GM19372 (cell line): ENCODE data around the gene CCDC182.

ENCODE experiments used
- ATAC-seq: cut with Tn5 transposase; IDR thresholded peaks from one replicate; pipeline ENCODE4 v1.9.1; 2021; ENCODE audit warnings: mild to moderate bottlenecking, low read depth, moderate library complexity; ENCODE audit not compliant: unreplicated experiment

CCDC182 gene

GRCh38 chr17:57745242-57745641 lies at the start of gene CCDC182:
TSS of gene CCDC182 (minus strand) at chr17:57745299. CDS start at chr17:57745272, 27 bp downstream.
- no peak for ATAC-seq

DNA sequence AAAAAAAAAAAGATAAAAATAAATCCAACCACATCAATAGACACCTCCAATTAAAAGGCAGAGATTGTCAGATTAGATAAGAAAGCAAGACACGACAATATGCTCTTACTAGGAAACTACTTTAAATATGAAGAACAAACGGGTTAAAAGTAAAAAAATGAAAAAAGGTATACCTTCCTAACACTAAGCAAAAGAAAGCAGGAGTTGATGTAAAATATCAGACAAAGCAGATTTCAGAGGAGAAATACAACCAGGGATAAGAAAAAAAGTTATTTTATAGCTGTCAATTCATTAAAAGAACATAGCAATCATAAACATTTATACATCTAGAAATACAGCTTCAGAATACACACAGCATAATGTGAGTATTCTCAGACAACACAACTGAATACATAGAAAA lies 49.7 kb upstream of the CCDC182 start:
- no peak for ATAC-seq

DNA sequence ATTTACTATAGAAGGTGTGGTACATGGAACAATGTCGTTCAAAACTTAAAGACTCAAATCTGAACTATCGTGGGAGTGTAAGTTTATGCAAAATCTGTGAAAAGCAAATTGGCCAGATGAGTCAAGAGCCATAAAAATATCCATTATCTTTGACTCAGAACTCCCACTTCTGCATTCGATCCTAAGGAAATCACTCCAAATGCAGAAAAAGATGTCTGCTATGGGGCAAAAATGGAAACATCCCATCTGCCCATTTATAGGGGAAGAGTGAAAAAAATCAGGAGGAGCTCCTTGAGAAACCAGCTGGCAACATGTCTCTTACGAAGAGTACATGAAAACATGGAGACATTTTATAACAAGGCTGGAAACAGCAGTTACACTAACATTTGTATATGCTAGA lies 43.6 kb upstream of the CCDC182 start:
- ATAC-seq, result no peak

DNA sequence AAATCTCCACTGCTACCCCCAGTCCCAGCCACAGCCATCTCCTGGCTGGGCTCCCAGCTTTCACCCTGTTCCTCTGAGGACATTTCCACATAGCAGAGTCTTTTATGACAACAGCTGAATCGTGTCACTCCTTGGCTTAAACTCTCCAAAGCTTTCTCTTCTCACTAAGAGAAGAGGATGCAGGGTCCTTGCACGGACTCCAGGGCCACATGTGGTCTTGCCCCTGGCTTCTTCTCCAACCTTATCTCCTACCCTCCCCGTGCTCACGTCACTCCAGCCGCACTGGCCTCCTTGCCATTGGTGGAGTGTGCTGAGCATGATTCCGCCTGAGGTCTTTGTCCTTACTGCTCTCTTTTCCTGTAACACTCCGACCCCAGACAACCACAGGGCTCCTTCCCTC lies 39.9 kb upstream of the CCDC182 start:
- ATAC-seq, result no peak

DNA sequence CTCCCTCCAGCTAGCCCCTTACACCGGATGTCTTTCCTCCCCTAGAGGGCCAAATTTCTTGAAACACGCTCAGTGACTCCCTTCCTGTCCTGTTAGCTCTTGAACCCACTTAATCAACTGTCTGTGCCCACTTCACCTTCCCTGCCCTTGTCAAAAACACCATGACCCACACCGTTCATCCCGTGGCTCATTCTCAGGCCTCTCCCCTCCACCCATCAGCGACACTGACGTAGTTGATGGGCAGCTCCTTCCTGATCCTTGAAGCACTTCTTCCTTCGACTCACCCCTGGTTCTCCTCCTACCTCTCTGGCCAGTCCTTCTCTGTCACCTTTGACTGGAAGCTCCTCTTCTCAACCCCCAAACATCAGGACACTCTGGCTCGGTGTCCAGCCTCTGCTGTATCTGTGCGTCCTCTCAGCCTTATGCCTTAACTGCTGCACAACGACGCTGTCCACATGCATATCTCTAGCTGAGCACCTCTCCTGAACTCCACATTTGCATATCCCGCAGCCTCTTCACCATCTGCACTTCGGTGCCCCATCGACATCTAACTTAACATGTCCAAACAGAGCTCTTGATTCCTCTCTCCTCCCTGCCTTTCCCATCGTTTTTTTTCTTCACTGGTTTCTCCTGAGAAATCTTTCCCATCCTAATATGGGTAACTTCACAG lies 39.3 kb upstream of the CCDC182 start:
- no peak for ATAC-seq

GRCh38 chr17:57783338-57783742 lies 38.2 kb upstream of the CCDC182 start:
- no peak for ATAC-seq

GRCh38 chr17:57782647-57783337 lies 37.7 kb upstream of the CCDC182 start:
- no peak for ATAC-seq

DNA sequence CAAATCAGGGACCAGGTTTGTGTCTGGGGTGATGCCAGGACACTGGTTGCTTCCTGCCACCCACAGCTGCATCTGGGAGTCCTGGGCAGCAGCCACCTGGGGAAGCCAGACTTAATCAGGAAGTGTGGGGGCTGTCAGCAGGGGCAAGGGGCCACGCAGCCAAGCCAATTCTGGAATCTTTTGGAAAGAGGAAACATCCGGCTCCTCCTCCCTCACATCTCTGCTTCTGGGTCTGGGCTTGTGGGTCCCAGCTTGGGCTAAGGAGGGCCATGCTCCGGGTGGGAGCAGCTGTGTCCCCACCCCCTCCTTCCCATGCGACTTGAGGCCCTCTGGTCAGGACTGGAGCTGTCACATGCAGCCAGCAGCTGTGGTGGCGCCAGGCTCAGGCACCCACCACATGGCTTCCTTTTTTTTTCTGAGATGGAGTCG lies 37.0 kb upstream of the CCDC182 start:
- no peak for ATAC-seq

DNA sequence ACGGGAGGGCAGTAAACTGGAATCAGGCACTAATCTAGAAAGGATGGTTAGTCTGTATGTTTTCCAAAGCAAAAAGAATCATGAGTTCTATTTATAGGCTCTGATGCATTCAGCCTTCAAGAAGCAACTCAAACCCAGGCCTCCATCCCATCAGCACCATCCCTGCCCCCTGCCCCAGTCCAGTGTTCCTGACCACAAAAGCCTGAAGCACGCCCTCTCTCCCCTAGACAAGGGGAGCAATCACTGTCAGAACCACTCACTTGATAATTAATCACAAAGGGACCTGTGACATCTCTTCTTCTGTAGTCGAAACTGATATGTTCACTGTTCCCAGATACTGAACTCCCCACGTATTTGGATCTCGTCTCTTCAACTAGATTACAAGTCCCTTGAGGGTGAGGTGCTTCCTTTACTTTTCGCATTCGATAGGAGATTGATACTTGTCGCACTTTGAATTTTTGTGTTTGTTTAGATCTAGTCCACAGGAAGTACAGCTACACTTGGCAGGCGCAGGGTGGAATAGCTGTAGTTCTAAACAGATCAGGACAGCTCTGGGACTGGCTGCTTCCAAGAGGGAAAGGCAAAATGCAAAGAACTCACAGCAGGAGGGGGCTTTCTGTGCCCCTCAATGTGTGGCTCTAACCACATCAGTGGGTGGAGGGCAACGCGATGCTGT lies 36.4 kb upstream of the CCDC182 start:
- no peak for ATAC-seq

DNA sequence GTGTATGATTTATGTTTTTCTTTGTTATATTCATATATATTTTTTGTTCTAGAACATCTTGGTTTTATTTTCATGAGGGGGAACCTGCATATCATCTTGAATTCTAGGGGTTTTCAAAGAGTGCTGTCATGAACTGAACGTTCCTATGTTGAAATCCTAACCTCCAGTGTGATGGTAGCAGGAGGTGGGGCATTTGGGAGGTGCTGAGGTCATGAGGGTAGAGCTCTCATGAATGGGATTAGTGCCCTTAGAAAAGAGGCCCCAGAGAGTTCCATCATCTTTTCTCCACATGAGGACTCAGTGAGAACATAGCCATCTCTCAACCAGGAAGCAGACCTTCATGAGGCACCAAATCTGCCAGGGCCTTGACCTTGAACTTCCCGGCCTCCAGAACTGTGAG lies 34.6 kb upstream of the CCDC182 start:
- ATAC-seq, result no peak

GRCh38 chr17:57778306-57778705 lies 33.2 kb upstream of the CCDC182 start:
- no peak for ATAC-seq

GRCh38 chr17:57776366-57776765 lies 31.3 kb upstream of the CCDC182 start:
- ATAC-seq, result no peak

DNA sequence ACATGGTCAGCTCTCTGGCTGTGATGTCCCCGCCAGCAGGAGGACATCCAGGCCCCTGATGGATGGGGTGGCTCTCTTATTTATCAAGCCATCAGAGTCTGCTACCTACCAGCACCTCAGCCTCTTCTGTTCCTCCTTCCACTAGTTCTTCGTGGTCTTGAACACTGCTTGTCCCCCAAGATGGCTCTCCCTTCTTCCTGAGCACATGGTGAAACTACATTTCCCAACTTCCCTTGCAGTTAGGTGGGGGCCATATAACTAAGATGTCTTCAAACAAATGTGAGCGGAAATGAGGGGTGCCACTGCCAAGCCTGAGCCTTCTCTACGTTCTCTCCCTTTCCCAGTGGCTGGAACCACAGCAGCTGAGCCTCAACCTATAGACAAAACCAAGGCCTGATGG lies 29.8 kb upstream of the CCDC182 start:
- ATAC-seq, result no peak

DNA sequence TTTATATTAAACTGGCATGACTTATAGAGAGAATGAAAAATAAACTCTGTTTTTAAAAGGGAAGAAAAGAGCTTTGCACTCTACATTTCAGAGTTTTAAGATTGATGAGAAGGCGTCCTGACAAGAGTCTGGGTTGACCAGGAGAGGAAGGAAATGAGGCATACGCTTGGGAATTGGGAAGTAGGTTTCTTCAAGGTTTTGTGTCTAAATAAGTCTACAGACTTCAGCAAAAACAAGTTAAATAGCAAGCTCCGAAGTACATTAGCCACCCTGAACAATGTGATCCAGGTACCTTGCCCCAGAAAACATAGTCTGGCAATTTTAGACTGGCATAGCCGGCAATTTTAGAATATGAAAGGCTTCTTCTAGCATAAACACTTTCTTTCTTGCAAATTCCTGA lies 28.5 kb upstream of the CCDC182 start:
- ATAC-seq, result no peak

DNA sequence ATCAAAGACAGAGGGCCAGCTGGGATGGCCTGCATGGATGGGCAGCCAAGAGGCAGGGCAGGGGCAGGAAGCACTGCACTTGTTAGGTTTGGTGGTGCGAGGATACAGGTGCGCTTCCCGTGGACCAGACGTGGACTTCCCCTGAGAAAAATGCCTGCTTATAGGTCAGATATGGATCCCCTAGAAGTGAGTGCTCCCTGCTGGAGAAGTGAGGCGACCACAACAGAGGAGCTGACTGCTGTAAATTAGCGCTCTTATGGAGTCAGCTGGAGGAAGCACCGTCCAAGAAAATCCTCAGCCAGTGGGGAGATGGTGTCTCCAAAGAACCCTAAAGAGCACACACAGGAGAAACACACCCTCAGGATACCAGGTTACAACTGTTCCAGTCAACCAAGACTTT lies 27.7 kb upstream of the CCDC182 start:
- no peak for ATAC-seq

DNA sequence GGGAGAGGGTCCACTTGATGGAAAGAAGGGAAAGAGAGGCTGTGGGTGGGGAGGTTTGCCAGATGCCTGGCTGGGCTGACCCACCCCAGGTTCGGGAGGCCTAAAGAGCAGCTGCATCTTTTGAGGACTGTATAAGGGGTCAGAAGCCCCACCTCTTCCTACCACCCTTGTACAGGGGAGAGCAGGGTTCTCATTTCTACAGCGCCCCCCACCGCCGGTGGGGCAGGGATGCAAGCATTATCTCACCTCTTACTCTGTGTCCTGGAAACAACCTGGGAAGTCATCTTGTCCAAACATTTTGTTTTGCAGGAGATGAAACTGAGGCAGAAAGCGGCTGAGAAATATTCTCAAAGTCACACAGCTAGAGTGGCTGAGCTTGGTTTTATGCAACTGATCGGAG lies 22.5 kb upstream of the CCDC182 start:
- ATAC-seq, result no peak

GRCh38 chr17:57766318-57766943 lies 21.3 kb upstream of the CCDC182 start:
- ATAC-seq, result no peak

GRCh38 chr17:57762452-57763395 lies 17.6 kb upstream of the CCDC182 start:
- ATAC-seq, result no peak

DNA sequence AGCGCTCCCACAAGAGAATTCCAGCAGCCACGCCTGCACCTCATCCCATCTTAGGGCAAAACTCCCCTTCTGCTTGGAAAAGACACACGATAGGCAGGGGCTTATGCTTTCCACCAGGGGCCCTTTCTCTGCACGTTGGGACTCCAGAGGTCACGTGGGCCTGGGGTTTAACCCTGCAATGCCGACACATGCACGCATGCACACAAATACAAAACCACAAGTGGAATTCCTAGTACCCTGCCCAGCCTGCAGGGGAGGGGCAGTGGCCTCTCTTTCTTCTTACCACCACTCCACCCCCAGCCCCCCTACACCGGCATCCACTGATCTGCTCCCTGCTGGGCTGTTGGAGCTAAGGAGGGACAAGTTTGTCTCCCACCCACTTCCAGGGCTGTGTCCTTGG lies 16.8 kb upstream of the CCDC182 start:
- ATAC-seq, result no peak

DNA sequence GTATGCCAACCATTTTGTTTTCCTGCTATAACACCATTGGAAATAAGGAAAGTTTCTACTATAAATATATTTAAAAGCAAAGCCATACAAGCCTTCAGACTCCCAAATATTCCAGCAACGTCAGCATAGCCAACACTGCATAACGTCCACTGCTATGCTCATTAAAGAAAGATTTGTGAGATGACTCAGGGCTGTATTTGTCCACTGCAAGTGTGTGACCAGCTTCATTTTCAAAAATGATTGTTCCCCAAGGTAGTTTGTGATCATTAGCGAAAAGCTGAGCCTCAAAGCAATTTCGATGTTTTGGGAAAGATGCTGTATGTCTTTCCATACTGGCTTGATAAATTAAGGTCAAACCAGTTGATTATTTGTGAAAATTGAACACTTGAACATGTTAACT lies 14.9 kb upstream of the CCDC182 start:
- no peak for ATAC-seq
